ENCODE results near the gene PTPRD. TPM values are rescaled to one million over a fixed set of nuclear protein-coding genes. Genes with fewer than 3 reads are reported as not detected.

PTPRD gene
- total RNA-seq, 1 experiment from 2014 or later, result 1.8 TPM

GRCh38 chr9:9917400-9917799 lies 695.4 kb downstream of the PTPRD start:
- no TSS peak for BruUV-seq (replicated peaks)
- Mint-ChIP-seq H3K27ac (ENCODE audit: unreplicated experiment) (no peak overlapping the region), H3K27me3 (ENCODE audit: unreplicated experiment) (no peaks in the 10 kb centered on the region), H3K4me1 (ENCODE audit: low read depth, unreplicated experiment) (no peaks in the 10 kb centered on the region), H3K36me3 (ENCODE audit: insufficient read depth, unreplicated experiment) (no peaks in the 10 kb centered on the region), H3K4me3 (ENCODE audit: low read depth, unreplicated experiment) (no peak overlapping the region), H3K9me3 (ENCODE audit: low read depth, unreplicated experiment) (no peaks in the 10 kb centered on the region)
- intact Hi-C loops (cut with micrococcal nuclease; ENCODE audit: unreplicated experiment), result no loop called here
- TF ChIP-seq, protein P1, sequence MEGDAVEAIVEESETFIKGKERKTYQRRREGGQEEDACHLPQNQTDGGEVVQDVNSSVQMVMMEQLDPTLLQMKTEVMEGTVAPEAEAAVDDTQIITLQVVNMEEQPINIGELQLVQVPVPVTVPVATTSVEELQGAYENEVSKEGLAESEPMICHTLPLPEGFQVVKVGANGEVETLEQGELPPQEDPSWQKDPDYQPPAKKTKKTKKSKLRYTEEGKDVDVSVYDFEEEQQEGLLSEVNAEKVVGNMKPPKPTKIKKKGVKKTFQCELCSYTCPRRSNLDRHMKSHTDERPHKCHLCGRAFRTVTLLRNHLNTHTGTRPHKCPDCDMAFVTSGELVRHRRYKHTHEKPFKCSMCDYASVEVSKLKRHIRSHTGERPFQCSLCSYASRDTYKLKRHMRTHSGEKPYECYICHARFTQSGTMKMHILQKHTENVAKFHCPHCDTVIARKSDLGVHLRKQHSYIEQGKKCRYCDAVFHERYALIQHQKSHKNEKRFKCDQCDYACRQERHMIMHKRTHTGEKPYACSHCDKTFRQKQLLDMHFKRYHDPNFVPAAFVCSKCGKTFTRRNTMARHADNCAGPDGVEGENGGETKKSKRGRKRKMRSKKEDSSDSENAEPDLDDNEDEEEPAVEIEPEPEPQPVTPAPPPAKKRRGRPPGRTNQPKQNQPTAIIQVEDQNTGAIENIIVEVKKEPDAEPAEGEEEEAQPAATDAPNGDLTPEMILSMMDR (IDR thresholded peaks at IDR 0.05; ENCODE audit: unreplicated experiment), result no peak
- CTCF ChIA-PET, result no interaction called here
- DNase-seq, result no peak

DNA sequence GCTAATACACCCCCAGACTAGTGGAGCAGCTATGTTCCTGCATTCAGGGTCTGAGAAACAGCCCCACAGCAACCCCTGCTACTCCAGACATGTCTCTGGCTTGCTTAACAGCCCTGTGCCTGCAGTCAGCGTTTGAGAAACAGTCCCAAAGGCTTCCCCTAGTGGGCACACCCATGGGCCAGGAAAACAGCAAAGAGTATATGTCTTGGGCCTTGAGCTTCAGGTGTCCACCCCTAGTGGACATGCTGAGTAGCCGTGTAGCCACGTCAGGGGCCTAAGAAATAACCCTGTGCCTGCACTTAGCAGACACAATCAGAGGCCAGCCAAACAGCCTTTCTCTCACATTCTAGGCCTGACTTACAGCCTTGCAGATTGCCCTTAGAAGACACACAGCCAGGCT lies 698.6 kb downstream of the PTPRD start:
- BruUV-seq (replicated peaks), result no TSS peak
- H3K36me3 Mint-ChIP-seq (ENCODE audit: insufficient read depth, unreplicated experiment), result no peaks in the 10 kb centered on the region
- TF ChIP-seq, protein P1 (IDR thresholded peaks at IDR 0.05; ENCODE audit: unreplicated experiment), result no peak
- CTCF ChIA-PET, result no interaction called here
- no peak overlapping the region for H3K27ac Mint-ChIP-seq (ENCODE audit: unreplicated experiment)
- no peaks in the 10 kb centered on the region for H3K27me3 Mint-ChIP-seq (ENCODE audit: unreplicated experiment)
- no peak overlapping the region for H3K4me3 Mint-ChIP-seq (ENCODE audit: low read depth, unreplicated experiment)
- no peaks in the 10 kb centered on the region for H3K9me3 Mint-ChIP-seq (ENCODE audit: low read depth, unreplicated experiment)
- DNase-seq, result no peak
- H3K4me1 Mint-ChIP-seq (ENCODE audit: low read depth, unreplicated experiment), result no peaks in the 10 kb centered on the region
- intact Hi-C loops (cut with micrococcal nuclease; ENCODE audit: unreplicated experiment), result no loop called here

DNA sequence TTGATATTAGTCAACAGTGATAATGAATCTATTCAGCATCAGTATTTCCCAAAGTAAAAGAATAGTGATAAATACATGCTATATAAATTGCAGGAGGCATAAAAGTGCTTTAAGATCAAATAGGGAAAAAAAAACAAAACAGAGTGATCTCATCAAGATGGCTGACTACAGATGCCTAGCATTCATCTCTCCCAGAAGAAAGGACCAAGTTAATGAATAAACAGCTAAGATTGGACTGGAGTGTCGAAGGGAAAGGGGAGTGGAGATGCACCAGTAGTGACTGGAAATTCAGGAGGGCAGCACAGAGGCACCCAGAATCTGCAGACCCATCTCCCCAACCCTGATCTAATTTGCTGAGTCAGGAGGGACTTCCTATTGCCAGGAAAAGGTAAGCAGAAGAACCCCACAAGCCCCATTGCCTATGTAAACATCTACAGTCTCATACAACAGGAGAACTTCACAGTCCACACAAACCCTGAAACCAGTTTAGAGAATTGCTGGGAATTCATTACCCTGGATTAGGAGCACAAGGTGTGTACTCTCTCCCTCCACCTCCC lies 699.4 kb downstream of the PTPRD start:
- CTCF ChIA-PET, result interaction anchor here (1.7 kb wide), 1 partner anchor 307 kb away, joined by 9 read pairs; no protein-coding TSS in a partner anchor
- H3K36me3 Mint-ChIP-seq (ENCODE audit: insufficient read depth, unreplicated experiment), result no peaks in the 10 kb centered on the region
- no TSS peak for BruUV-seq (replicated peaks)
- no peak overlapping the region for H3K4me3 Mint-ChIP-seq (ENCODE audit: low read depth, unreplicated experiment)
- H3K4me1 Mint-ChIP-seq (ENCODE audit: low read depth, unreplicated experiment), result no peaks in the 10 kb centered on the region
- no peak for DNase-seq
- H3K9me3 Mint-ChIP-seq (ENCODE audit: low read depth, unreplicated experiment), result no peaks in the 10 kb centered on the region
- TF ChIP-seq, protein P1 (IDR thresholded peaks at IDR 0.05; ENCODE audit: unreplicated experiment), result no peak
- no peaks in the 10 kb centered on the region for H3K27me3 Mint-ChIP-seq (ENCODE audit: unreplicated experiment)
- intact Hi-C loops (cut with micrococcal nuclease; ENCODE audit: unreplicated experiment), result loop anchor here (2.0 kb wide), 1 partner anchor 123 kb away; no protein-coding TSS in a partner anchor
- H3K27ac Mint-ChIP-seq (ENCODE audit: unreplicated experiment), result no peak overlapping the region

DNA sequence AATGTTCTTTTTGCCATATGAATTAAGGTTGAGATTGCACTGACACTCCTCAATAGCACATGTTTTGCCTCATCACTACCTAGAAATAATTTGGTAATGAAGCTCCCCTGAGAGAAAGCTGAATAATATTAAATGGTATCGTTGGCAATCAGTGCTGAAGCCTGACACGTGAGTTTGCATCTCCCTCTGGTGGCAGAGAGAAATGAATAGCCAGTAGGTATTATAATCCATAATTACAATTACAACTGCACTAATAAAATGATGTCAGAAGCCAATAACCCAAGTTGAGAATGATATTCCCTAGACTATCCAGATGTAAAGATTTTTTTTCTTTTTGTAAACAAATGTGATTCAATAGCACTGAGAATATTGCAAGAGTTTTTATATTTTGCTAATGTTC lies 700.3 kb downstream of the PTPRD start:
- H3K36me3 Mint-ChIP-seq (ENCODE audit: insufficient read depth, unreplicated experiment), result no peaks in the 10 kb centered on the region
- no peak for DNase-seq
- TF ChIP-seq, protein P1 (IDR thresholded peaks at IDR 0.05; ENCODE audit: unreplicated experiment), result peak; percentile 12
- BruUV-seq (replicated peaks), result no TSS peak
- no peak overlapping the region for H3K4me3 Mint-ChIP-seq (ENCODE audit: low read depth, unreplicated experiment)
- H3K27ac Mint-ChIP-seq (ENCODE audit: unreplicated experiment), result no peak overlapping the region
- H3K9me3 Mint-ChIP-seq (ENCODE audit: low read depth, unreplicated experiment), result no peaks in the 10 kb centered on the region
- CTCF ChIA-PET, result interaction anchor here (0.6 to 1.7 kb wide), 3 partner anchors 9 to 306 kb away, joined by 3 to 9 read pairs (median 5); no protein-coding TSS in a partner anchor
- no peaks in the 10 kb centered on the region for H3K4me1 Mint-ChIP-seq (ENCODE audit: low read depth, unreplicated experiment)
- intact Hi-C loops (cut with micrococcal nuclease; ENCODE audit: unreplicated experiment), result loop anchor here (1.0 to 2.0 kb wide), 2 partner anchors 122 to 306 kb away; no protein-coding TSS in a partner anchor
- no peaks in the 10 kb centered on the region for H3K27me3 Mint-ChIP-seq (ENCODE audit: unreplicated experiment)

All from Calu3 (cell line).